DMS79 (cell line): ENCODE measurements around the gene RNF126.
"Not testable (repeated sequence)": the region's sequence is repeated elsewhere in the genome, so short reads cannot be mapped to it uniquely, and the experiment has no call there.

Source experiments
- DNase-seq: peaks from one replicate; lab custom pipeline; 2025; lab: John Stamatoyannopoulos, UW

RNF126 gene

GRCh38 chr19:628168-628567 lies 34.8 kb downstream of the RNF126 start:
- no peak for DNase-seq

GRCh38 chr19:626566-626965 lies 36.4 kb downstream of the RNF126 start:
- not testable (repeated sequence) for DNase-seq

GRCh38 chr19:625257-625656 lies 37.8 kb downstream of the RNF126 start:
- no peak for DNase-seq

GRCh38 chr19:624433-625109 lies 38.4 kb downstream of the RNF126 start:
- no peak for DNase-seq

- no peak for DNase-seq
These were observed 39.0 kb downstream of the RNF126 start for GRCh38 chr19:623974-624373.

GRCh38 chr19:623175-623916 lies 39.7 kb downstream of the RNF126 start:
- DNase-seq = no peak

- no peak for DNase-seq
These were observed 40.3 kb downstream of the RNF126 start for GRCh38 chr19:622666-623065.

GRCh38 chr19:621819-622218 lies 41.2 kb downstream of the RNF126 start:
- DNase-seq = no peak

- DNase-seq = not testable (repeated sequence)
These were observed 41.8 kb downstream of the RNF126 start for GRCh38 chr19:621191-621590.

- DNase-seq = no peak
These were observed 42.7 kb downstream of the RNF126 start for GRCh38 chr19:620166-620862.

- no peak for DNase-seq
These were observed 43.6 kb downstream of the RNF126 start for GRCh38 chr19:619286-620002.

- no peak for DNase-seq
These were observed 44.2 kb downstream of the RNF126 start for GRCh38 chr19:618674-619285.

GRCh38 chr19:618247-618619 lies 44.8 kb downstream of the RNF126 start:
- DNase-seq = no peak

- DNase-seq = no peak
These were observed 45.3 kb downstream of the RNF126 start for GRCh38 chr19:617551-618246.

GRCh38 chr19:616747-617526 lies 46.1 kb downstream of the RNF126 start:
- DNase-seq = no peak

- DNase-seq = no peak
These were observed 46.8 kb downstream of the RNF126 start for GRCh38 chr19:616062-616700.

GRCh38 chr19:615619-616018 lies 47.4 kb downstream of the RNF126 start:
- no peak for DNase-seq

- DNase-seq = no peak
These were observed 49.1 kb downstream of the RNF126 start for GRCh38 chr19:613732-614567.

- DNase-seq = no peak
These were observed 50.1 kb downstream of the RNF126 start for GRCh38 chr19:612941-613340.
